HUES48 (cell line): ENCODE results near the gene BTBD16.

Experiments
- H3K27ac ChIP-seq: one replicate; pipeline ENCODE4 v1.7.0; 2013; ENCODE audit warnings: low read depth, low read length, inconsistent platforms
- H3K27me3 ChIP-seq: 2 replicates; pipeline ENCODE4 v1.6.1; 2013; ENCODE audit warnings: mild to moderate bottlenecking, low read length; ENCODE audit not compliant: control insufficient read depth, insufficient read depth
- H3K36me3 ChIP-seq: 2 replicates; pipeline ENCODE4 v1.6.1; 2013; ENCODE audit warnings: low read length; ENCODE audit not compliant: control insufficient read depth, insufficient read depth
- H3K4me1 ChIP-seq: 2 replicates; pipeline ENCODE4 v1.6.1; 2013; ENCODE audit warnings: mild to moderate bottlenecking, low read length; ENCODE audit not compliant: control insufficient read depth, insufficient read depth
- H3K4me3 ChIP-seq: 2 replicates; pipeline ENCODE4 v1.5.1; 2013; ENCODE audit warnings: mild to moderate bottlenecking, low read depth, low read length
- H3K9ac ChIP-seq: 2 replicates; pipeline ENCODE4 v1.6.1; 2013; ENCODE audit warnings: mild to moderate bottlenecking, low read depth, low read length, moderate library complexity
- H3K9me3 ChIP-seq: 2 replicates; pipeline ENCODE4 v1.6.1; 2013; ENCODE audit warnings: low read length; ENCODE audit not compliant: control insufficient read depth, insufficient read depth

BTBD16 gene

DNA sequence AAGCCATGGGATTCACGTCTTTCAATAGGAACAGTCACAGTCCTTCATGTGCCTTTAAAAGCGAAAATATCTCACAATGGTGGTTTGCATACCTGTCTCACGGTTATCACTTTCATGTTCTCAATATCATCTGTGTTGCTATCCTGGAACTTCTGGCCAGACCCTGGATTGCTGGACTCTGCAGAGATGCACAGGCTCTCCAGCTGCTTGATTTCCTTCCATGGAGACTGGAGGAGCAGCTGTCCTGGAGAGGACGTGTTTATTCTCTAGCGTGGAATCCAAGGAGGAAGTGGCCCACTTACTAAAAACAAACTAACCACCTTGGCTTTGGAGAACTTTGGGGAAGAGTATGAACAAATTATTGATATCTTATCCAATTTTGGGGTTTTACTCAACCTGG lies 16.5 kb downstream of the BTBD16 start:
- H3K27ac ChIP-seq, result no peak overlapping the region
- no peak overlapping the region for H3K9ac ChIP-seq
- no peaks in the 10 kb centered on the region for H3K36me3 ChIP-seq
- 0 out of 2 replicates have a peak, but pooled peaks cover 3% of the 10 kb centered on the region for H3K27me3 ChIP-seq
- H3K4me1 ChIP-seq, result peaks cover 14% of the 10 kb centered on the region; the same call in 1 of the 2 replicates
- no peaks in the 10 kb centered on the region for H3K9me3 ChIP-seq
- H3K4me3 ChIP-seq, result no peak overlapping the region

DNA sequence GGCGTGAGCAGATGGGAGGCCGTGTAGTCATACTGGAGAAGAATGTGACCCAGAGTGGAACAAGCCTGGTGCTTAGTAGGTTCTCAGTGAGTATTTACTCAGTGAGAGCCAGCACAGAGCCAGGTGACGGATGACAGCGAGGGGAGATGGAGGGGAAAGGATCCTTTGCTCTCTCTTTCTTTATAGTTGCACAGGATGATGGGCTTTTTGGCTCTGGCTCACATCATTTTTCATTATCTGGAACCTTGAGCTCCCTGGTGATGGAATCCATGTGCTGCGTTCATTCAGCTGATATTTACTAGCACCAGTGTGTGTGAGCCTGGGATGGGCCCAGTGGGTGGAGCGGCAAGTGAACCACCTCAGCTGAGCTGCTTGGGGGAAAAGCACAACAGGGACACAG lies 17.2 kb downstream of the BTBD16 start:
- Histone ChIP-seq H3K27me3 (0 out of 2 replicates have a peak, but pooled peaks cover 3% of the 10 kb centered on the region), H3K4me3 (no peak overlapping the region)

GRCh38 chr10:122288917-122289316 lies 17.8 kb downstream of the BTBD16 start:
- Histone ChIP-seq H3K9ac (no peak overlapping the region), H3K4me1 (peaks cover 10% of the 10 kb centered on the region; the same call in 1 of the 2 replicates), H3K4me3 (no peak overlapping the region), H3K36me3 (no peaks in the 10 kb centered on the region), H3K27me3 (0 out of 2 replicates have a peak, but pooled peaks cover 3% of the 10 kb centered on the region), H3K9me3 (no peaks in the 10 kb centered on the region), H3K27ac (no peak overlapping the region)

More for the DNA sequence above, 17.2 kb downstream of the BTBD16 start:
- no peak overlapping the region for H3K27ac ChIP-seq
- no peaks in the 10 kb centered on the region for H3K9me3 ChIP-seq
- no peak overlapping the region for H3K9ac ChIP-seq
- peaks cover 10% of the 10 kb centered on the region; the same call in 1 of the 2 replicates for H3K4me1 ChIP-seq
- H3K36me3 ChIP-seq, result no peaks in the 10 kb centered on the region

DNA sequence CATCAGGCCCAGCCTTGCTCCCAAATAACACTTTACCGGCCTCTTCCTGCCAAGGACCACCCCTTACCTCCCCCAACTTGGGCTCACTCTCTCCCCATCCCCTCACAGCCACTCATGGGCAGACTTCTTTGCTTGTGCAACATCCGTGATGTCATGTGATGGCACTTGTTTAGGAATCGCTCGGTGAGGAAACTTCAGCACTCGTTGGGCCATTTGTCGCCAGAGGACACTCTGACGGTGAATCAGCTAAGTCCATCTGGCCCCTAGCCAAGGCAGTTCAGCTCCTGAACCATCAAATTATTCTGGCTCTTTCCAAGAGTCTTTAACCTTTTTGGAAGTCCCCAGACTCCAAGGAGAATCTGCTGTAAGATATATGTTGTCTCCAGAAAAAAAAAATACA lies 19.2 kb downstream of the BTBD16 start:
- Histone ChIP-seq H3K4me3 (no peak overlapping the region), H3K4me1 (peaks cover 10% of the 10 kb centered on the region; the same call in 1 of the 2 replicates), H3K9ac (no peak overlapping the region), H3K36me3 (no peaks in the 10 kb centered on the region), H3K9me3 (no peaks in the 10 kb centered on the region), H3K27ac (no peak overlapping the region), H3K27me3 (0 out of 2 replicates have a peak, but pooled peaks cover 3% of the 10 kb centered on the region)

- Histone ChIP-seq H3K4me3 (no peak overlapping the region), H3K27ac (no peak overlapping the region), H3K9me3 (no peaks in the 10 kb centered on the region), H3K4me1 (peaks cover 10% of the 10 kb centered on the region; the same call in 1 of the 2 replicates), H3K9ac (no peak overlapping the region), H3K36me3 (no peaks in the 10 kb centered on the region), H3K27me3 (0 out of 2 replicates have a peak, but pooled peaks cover 3% of the 10 kb centered on the region)
Observed at GRCh38 chr10:122290833-122291532, 19.9 kb downstream of the BTBD16 start.

DNA sequence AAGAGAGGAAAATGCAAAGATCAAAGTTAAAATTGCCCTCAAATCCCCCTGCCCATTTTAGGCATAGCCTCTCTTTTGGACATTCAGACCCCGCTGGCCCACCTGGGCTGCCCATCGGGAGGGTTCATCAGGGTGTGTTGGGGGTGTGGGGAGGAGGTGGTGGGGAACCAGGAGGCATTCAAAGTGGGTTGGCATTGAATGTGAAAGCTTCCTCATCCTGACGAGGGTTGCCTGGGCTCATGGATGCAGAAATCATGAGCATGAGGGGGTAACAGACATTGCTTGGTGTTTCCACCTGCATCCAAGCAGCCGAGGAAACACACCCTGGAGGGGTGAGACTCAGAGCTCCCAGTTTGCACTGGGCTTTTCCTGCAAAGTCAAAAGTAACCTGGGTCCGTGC lies 20.6 kb downstream of the BTBD16 start:
- H3K27ac ChIP-seq, result no peak overlapping the region
- no peaks in the 10 kb centered on the region for H3K36me3 ChIP-seq
- peaks cover 6% of the 10 kb centered on the region; the same call in 1 of the 2 replicates for H3K4me1 ChIP-seq
- H3K9ac ChIP-seq, result no peak overlapping the region
- H3K9me3 ChIP-seq, result no peaks in the 10 kb centered on the region
- H3K4me3 ChIP-seq, result no peak overlapping the region
- 0 out of 2 replicates have a peak, but pooled peaks cover 3% of the 10 kb centered on the region for H3K27me3 ChIP-seq

DNA sequence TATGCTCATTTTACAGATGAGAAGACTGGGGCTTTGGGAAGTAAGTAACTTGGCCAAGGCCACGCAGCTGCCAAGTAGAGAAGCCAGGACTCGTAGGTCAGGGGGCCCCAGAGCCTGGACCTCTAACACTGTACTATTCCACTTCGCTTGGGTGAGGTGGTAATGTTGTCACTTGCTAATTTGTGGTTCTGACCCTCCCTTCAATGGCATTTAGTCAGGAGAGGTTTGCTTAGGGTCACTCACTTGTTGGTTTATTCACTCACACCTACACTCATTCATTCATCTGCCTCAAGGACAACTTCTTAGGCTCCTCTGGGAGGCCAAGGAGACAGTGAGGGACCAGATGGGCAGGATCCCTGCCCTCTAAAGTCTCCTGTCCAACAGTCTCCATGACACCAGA lies 21.3 kb downstream of the BTBD16 start:
- Histone ChIP-seq H3K9ac (no peak overlapping the region), H3K36me3 (no peaks in the 10 kb centered on the region), H3K9me3 (no peaks in the 10 kb centered on the region), H3K27me3 (0 out of 2 replicates have a peak, but pooled peaks cover 3% of the 10 kb centered on the region), H3K27ac (no peak overlapping the region), H3K4me3 (no peak overlapping the region), H3K4me1 (no peaks in the 10 kb centered on the region)

DNA sequence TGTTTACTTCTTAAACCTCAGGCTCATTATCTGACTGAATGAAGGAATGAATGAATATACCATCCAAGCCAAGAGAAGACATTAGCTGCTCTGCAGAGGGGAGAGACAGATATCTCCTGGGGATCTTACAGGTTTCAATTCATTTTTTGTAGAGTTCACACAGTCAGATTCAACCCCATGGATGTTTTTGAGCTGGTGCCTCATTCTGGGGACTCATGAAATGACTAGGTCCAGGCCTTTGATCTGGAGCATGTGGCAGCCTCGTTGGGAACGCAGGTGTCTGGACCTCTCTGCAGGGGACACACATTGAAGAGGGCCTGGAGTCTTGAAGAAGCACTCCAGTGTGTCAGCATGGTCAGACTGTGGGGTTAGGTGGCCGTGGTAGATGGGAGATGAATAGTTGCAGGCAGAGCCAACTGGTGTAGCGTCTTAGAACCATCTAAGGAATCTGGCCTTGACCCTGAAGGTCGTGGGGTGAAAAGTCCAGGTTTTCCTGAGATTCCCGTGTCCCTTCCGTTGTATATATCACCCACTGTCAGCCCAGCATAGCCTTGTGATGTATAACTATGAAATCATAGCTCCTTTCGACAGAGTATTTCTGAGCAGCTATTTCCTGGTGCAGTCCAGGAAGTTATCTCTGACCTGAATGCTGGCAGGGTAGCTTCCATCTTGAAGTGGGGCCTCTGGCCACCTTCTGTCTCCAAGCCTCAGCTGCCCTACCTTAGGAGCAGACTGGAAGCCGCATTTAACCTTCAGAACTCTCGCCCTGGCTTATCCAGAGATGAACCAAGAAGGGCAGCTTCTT lies 22.3 kb downstream of the BTBD16 start:
- Histone ChIP-seq H3K9me3 (no peaks in the 10 kb centered on the region), H3K36me3 (no peaks in the 10 kb centered on the region), H3K27me3 (no peaks in the 10 kb centered on the region), H3K9ac (no peak overlapping the region), H3K4me1 (no peaks in the 10 kb centered on the region), H3K27ac (no peak overlapping the region), H3K4me3 (no peak overlapping the region)

- no peaks in the 10 kb centered on the region for H3K9me3 ChIP-seq
- H3K27me3 ChIP-seq, result no peaks in the 10 kb centered on the region
- H3K9ac ChIP-seq, result no peak overlapping the region
- H3K4me1 ChIP-seq, result peaks cover 1% of the 10 kb centered on the region; the same call in 1 of the 2 replicates
- no peak overlapping the region for H3K27ac ChIP-seq
- H3K36me3 ChIP-seq, result no peaks in the 10 kb centered on the region
- no peak overlapping the region for H3K4me3 ChIP-seq
Observed at GRCh38 chr10:122293961-122294380, 22.9 kb downstream of the BTBD16 start.

GRCh38 chr10:122294511-122295450 lies 23.7 kb downstream of the BTBD16 start:
- no peaks in the 10 kb centered on the region for H3K9me3 ChIP-seq
- H3K27me3 ChIP-seq, result no peaks in the 10 kb centered on the region
- no peak overlapping the region for H3K9ac ChIP-seq
- no peak overlapping the region for H3K4me3 ChIP-seq
- peaks cover 5% of the 10 kb centered on the region; the same call in 1 of the 2 replicates for H3K4me1 ChIP-seq
- H3K36me3 ChIP-seq, result no peaks in the 10 kb centered on the region
- no peak overlapping the region for H3K27ac ChIP-seq
